ENCODE data around the gene MX1.

- TF ChIP-seq RAD21 (conservative IDR thresholded peaks at IDR 0.05) (no peak), CTCF (IDR thresholded peaks at IDR 0.05; ENCODE audit: poor library complexity, severe bottlenecking) (no peak)
These were observed 27.2 kb downstream of the MX1 start for GRCh38 chr21:41453198-41453597.
